Measurements from ENCODE around the gene CTSV.
A peak's percentile ranks its signal among the peaks of the same experiment; 100 is the strongest.
"Not testable (repeated sequence)": the region's sequence is repeated elsewhere in the genome, so short reads cannot be mapped to it uniquely, and the experiment has no call there.

Gene CTSV

GRCh38 chr9:97038611-97039513 is at the start of gene CTSV:
TSS of gene CTSV (minus strand) at chr9:97039142. CDS start at chr9:97038043, 1,099 bp downstream.
- DNase-seq (ENCODE audit: low read depth in 2 of 2) = peak; percentile 14 to 45

GRCh38 chr9:97087668-97088215 is 48.8 kb upstream of the CTSV start:
- DNase-seq (ENCODE audit: low read depth in 2 of 2) = not testable (repeated sequence)

DNA sequence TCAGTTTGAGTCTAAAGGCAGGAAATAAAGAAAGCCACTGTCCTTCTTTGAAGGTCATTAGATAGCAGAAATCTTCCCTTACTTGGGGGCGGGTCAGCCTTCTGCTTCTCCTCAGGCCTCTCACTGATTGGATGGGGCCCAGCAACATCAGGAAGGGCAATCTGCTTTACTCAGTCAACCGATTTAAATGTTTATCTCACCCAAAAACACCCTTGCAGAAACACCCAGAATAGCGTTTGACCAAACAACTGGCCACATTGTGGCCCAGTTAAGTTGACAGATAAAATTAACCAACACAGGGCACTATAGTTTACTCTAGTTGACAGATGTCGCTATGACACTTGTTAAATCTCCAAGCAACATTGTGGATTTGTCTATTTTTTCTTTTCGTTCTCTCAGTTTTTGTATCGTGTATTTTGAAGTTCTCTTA is 45.6 kb upstream of the CTSV start:
- not testable (repeated sequence) for DNase-seq (ENCODE audit: low read depth in 2 of 2)

GRCh38 chr9:97078362-97078761 is 39.4 kb upstream of the CTSV start:
- DNase-seq (ENCODE audit: low read depth in 2 of 2) = no peak

- DNase-seq (ENCODE audit: low read depth in 2 of 2) = no peak
Measured at GRCh38 chr9:97077452-97078295, 38.7 kb upstream of the CTSV start.

DNA sequence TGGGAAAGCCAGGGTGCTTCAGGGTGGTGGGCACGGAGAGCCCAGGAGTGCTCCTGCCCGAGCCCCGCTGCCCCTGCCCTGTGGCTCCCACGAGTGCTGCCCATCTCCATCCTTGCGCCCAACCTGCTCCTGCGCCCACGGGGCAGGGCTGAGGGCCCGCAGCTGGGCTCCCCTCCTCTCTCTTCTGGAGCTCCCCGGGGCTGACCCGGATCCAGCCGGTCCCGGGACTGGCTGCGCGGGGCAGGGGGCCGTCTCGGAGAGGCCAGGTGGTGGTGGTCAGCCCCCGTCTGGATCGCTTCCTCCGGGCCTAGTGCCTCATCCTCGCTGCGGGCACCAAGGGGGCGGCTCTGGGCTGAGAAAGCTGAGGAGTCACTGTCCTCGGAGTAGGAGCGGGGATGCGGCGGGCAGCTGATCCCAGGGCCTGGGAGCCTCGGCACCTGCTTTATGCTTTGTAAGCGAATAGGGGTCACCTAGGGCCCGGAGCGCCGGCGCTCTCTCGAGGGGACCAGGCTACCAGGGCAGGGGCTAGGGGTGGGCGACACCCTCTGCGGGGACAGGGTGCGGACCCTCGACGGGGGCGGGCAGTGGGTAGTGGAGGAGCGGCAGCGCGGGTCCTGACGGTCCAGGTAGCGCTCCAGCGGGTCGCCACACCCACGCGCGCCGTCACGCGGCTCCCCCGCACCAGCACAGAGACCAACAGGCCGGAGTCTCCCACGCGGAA is 37.9 kb upstream of the CTSV start:
- not testable (repeated sequence) for DNase-seq (ENCODE audit: low read depth in 2 of 2)

GRCh38 chr9:97076238-97076637 is 37.3 kb upstream of the CTSV start:
- DNase-seq (ENCODE audit: low read depth in 2 of 2) = no peak

- DNase-seq (ENCODE audit: low read depth in 2 of 2) = no peak
Measured at GRCh38 chr9:97075289-97075985, 36.5 kb upstream of the CTSV start.

- DNase-seq (ENCODE audit: low read depth in 2 of 2) = no peak
Measured at GRCh38 chr9:97073506-97073905, 34.6 kb upstream of the CTSV start.

GRCh38 chr9:97072285-97072776 is 33.4 kb upstream of the CTSV start:
- DNase-seq (ENCODE audit: low read depth in 2 of 2) = no peak

DNA sequence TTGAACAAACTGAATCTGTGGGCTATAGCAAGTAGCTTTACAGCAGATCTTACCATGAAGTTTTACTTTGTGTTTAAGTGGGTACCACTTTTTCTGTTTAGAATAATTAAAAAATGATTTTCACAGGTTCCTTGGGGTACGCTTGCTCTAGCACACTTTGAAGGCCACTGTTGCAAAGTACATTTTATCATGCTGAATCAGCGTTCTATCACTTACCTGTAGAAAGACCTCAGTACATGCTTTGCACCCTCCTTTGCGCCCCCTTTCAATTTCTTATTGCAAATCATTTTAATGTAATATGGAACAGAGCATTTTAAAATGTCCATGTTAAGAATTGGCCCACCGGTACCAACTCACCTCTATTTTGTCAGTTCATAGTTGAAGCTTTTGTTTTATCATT is 31.4 kb upstream of the CTSV start:
- DNase-seq (ENCODE audit: low read depth in 2 of 2) = not testable (repeated sequence)

- DNase-seq (ENCODE audit: low read depth in 2 of 2) = no peak
Measured at GRCh38 chr9:97067490-97067889, 28.5 kb upstream of the CTSV start.

DNA sequence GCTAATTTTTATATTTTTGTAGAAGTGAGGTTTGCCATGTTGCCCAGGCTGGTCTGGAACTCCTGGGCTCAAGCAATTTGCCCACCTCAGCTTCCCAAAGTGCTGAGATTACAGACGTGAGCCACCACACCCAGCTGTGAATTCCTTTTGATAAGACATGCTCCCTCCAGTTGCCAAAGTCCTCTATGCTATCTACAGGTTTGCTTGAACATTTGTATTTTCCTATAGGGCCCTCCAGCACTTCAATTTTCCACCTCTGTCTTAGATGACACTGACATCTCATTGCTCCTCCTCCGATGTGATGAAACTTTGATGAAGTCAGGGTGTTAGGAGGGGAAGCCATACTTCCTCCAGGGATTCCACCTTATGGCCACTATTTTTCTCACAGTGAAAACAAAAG is 25.2 kb upstream of the CTSV start:
- no peak for DNase-seq (ENCODE audit: low read depth in 2 of 2)

DNA sequence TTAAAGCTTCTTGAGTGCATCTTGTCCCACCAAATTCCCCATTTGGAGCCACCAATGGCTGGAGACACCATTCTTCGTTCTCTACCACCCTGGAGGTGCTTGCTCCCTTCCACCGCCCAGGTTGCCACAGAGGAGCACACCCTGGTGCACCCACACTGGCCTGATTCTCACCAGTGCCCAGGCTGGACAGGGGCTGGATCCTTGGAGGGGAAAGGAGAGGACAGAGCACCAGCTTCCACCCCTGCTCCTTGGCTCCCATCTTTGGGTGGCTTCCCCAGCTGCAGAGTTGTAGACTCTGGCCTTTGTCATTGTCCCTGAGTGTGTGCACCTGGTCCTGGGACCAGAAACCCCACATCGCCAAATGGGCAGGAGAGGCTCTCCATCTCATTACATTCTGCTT is 21.9 kb upstream of the CTSV start:
- no peak for DNase-seq (ENCODE audit: low read depth in 2 of 2)

DNA sequence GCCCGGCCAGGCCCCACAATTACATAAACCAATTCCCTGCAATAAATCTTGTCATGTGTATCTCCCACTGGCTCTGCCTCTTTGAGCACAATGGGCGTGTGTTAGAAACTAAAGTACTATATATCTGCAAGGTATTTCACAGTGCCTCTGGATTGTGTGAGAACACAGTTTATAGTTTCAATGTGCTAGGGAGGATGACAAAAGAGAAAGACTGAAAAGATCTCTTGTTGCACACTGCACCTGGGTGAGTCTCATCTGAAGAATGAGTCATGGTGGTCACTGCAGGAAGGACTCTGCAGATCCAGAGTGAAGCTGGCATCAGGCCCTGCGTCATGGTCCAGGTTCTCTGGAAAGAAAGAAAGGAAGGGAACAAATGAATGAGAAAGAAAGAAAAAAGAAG is 20.7 kb upstream of the CTSV start:
- DNase-seq (ENCODE audit: low read depth in 2 of 2) = no peak

GRCh38 chr9:97057651-97058050 is 18.7 kb upstream of the CTSV start:
- no peak for DNase-seq (ENCODE audit: low read depth in 2 of 2)

DNA sequence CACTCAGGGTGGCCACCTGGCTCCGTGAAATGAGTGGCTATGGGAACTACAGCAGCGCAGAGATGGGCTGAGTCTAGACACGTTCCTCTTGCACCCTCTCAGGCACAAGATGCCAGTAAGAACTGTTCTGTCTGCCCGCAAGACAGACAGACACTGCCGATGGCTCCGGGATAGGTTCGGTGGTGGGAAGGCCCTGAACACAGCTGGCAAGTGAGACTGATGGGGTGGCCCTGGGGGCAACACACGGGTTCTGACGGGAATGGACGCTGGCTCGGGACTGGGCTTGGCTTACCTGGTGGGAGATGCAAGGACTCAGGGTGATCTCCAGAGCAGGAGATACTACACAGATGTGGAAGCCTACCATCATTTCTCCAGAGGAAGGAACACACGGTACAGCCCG is 16.9 kb upstream of the CTSV start:
- DNase-seq (ENCODE audit: low read depth in 2 of 2) = not testable (repeated sequence)

DNA sequence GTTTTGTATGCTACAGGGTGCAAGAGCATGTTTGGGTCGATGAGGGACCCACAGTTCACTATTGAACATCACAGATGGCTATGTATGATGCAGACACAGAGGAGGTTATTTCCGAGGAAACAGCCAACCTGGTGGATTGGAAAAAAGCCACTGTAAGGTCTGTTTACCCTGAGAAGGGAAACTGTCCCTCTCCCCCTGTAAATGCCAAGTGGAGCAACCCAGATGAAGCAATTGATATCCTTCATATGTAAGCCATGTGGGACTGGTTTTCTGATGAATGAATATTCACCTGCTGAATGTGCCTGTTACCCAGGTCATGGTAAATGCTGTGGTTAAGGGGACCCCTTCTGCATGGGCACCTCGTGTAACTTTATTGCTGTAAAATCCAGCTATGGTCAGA is 14.8 kb upstream of the CTSV start:
- no peak for DNase-seq (ENCODE audit: low read depth in 2 of 2)

DNA sequence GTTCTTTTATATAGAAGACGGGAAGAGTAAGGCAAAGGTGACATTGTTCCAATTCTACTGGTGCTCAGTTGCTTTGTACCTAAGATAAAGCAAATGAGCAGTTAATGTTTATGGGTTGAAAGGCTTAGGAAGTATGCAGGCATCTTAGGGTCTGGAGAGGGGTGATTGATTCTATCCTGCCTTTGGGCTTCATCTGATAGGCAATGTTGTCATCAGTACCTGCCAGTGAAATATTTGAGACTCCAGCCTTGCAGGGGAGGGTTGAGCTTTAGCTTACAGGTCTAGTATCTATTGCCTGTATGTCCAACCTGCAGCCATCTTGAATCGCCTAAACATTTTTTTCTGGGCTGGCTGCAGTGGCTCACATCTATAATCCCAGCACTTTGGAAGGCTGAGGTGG is 13.8 kb upstream of the CTSV start:
- DNase-seq (ENCODE audit: low read depth in 2 of 2) = no peak

GRCh38 chr9:97046228-97046627 is 7.3 kb upstream of the CTSV start:
- no peak for DNase-seq (ENCODE audit: low read depth in 2 of 2)

GRCh38 chr9:97045300-97045699 is 6.4 kb upstream of the CTSV start:
- no peak for DNase-seq (ENCODE audit: low read depth in 2 of 2)
